Measurements from ENCODE around the gene GRN.

Gene GRN

GRCh38 chr17:44331249-44331760 is 13.8 kb upstream of the GRN start:
- no peaks in the 10 kb centered on the region for H3K27me3 ChIP-seq (ENCODE audit: insufficient read depth, poor library complexity, severe bottlenecking)
- no peak overlapping the region for H3K4me3 ChIP-seq (replicated peaks; ENCODE audit: insufficient read depth, low read length)
- DNase-seq (ENCODE audit: low read depth in 1 of 2, low spot score in 1 of 2), result peak in 1 of 2 experiments; percentile 86
- TF ChIP-seq SPI1 (IDR thresholded peaks at IDR 0.05; ENCODE audit: borderline replicate concordance, low read depth), result no peak
- TF ChIP-seq CTCF (IDR thresholded peaks at IDR 0.05; ENCODE audit: insufficient read depth, low read length), result peak; percentile 69
- H3K27ac ChIP-seq (replicated peaks), result peak overlapping the region; percentile 45

GRCh38 chr17:44333371-44333770 is 11.7 kb upstream of the GRN start:
- TF ChIP-seq SPI1 (IDR thresholded peaks at IDR 0.05; ENCODE audit: borderline replicate concordance, low read depth) (peak; percentile 64), GABPA (IDR thresholded peaks at IDR 0.05; ENCODE audit: low read depth) (no peak), REST (IDR thresholded peaks at IDR 0.05; ENCODE audit: insufficient replicate concordance, low read depth) (no peak), POLR2AphosphoS5 (IDR thresholded peaks at IDR 0.05; ENCODE audit: low read depth) (no peak), CTCF (IDR thresholded peaks at IDR 0.05; ENCODE audit: insufficient read depth, low read length) (no peak)
- H3K27ac ChIP-seq (replicated peaks), result peak overlapping the region; percentile 67
- H3K4me3 ChIP-seq (replicated peaks; ENCODE audit: insufficient read depth, low read length), result no peak overlapping the region
- DNase-seq (ENCODE audit: low read depth in 1 of 2, low spot score in 1 of 2), result peak in 1 of 2 experiments; percentile 83
- H3K27me3 ChIP-seq (ENCODE audit: insufficient read depth, poor library complexity, severe bottlenecking), result no peaks in the 10 kb centered on the region

- DNase-seq (ENCODE audit: low read depth in 1 of 2, low spot score in 1 of 2), result no peak
- peak overlapping the region; percentile 67 for H3K27ac ChIP-seq (replicated peaks)
- no peak overlapping the region for H3K4me3 ChIP-seq (replicated peaks; ENCODE audit: insufficient read depth, low read length)
- H3K27me3 ChIP-seq (ENCODE audit: insufficient read depth, poor library complexity, severe bottlenecking), result no peaks in the 10 kb centered on the region
- TF ChIP-seq GABPA (IDR thresholded peaks at IDR 0.05; ENCODE audit: low read depth), result no peak
- no peak for TF ChIP-seq POLR2AphosphoS5 (IDR thresholded peaks at IDR 0.05; ENCODE audit: low read depth)
- no peak for TF ChIP-seq REST (IDR thresholded peaks at IDR 0.05; ENCODE audit: insufficient replicate concordance, low read depth)
- no peak for TF ChIP-seq CTCF (IDR thresholded peaks at IDR 0.05; ENCODE audit: insufficient read depth, low read length)
- TF ChIP-seq SPI1 (IDR thresholded peaks at IDR 0.05; ENCODE audit: borderline replicate concordance, low read depth), result no peak
Observed at GRCh38 chr17:44334315-44334714, 10.8 kb upstream of the GRN start.

- Histone ChIP-seq H3K27ac (replicated peaks) (peak overlapping the region; percentile 67), H3K4me3 (replicated peaks; ENCODE audit: insufficient read depth, low read length) (no peak overlapping the region), H3K27me3 (ENCODE audit: insufficient read depth, poor library complexity, severe bottlenecking) (no peaks in the 10 kb centered on the region)
- DNase-seq (ENCODE audit: low read depth in 1 of 2, low spot score in 1 of 2), result peak in 1 of 2 experiments; percentile 45
- TF ChIP-seq SPI1 (IDR thresholded peaks at IDR 0.05; ENCODE audit: borderline replicate concordance, low read depth), result peak; percentile 91
- no peak for TF ChIP-seq CTCF (IDR thresholded peaks at IDR 0.05; ENCODE audit: insufficient read depth, low read length)
Observed at GRCh38 chr17:44334727-44335126, 10.4 kb upstream of the GRN start.

Measured in HL-60 (cell line).